GM13977 (cell line): ENCODE results near the gene SORCS1.

Experiments used
- DNase-seq: peaks from one replicate; pipeline ENCODE4 v3.0.0; 2012; ENCODE audit warnings: low spot score
- in situ Hi-C: fragments of 300-500 bp; cut with MboI; formaldehyde crosslinking; loops from one replicate; pipeline ENCODE4 v1.12.0; 2022; ENCODE audit warnings: low sequenced_read_pairs, low pct_unique_long_range_greater_than_20kb, mixed read lengths, inconsistent platforms; ENCODE audit not compliant: unreplicated experiment
- TF ChIP-seq, protein P1 (sequence below): IDR thresholded peaks from 2 replicates; pipeline ENCODE4 v1.5.1; 2012; ENCODE audit warnings: mild to moderate bottlenecking, control low read depth; ENCODE audit not compliant: insufficient read depth; ENCODE audit errors: extremely low read depth, missing control alignments

SORCS1 gene

DNA sequence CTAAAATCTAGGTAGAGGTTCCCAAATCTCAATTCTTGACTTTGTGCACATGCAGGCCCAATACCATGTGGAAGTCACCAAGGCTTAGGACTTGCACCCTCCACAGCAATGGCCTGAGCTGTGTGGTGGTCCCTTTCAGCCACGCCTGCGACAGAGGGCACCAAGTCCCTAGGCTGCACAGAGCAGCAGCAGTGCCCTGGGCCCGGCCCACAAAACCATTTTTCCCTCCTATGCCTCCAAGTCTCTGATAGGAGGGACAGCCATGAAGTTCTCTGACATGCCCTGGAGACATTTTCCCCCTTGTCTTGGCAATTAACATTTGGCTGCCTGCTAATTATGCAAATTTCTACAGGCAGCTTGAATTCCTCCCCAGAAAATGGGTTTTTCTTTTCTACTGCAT is 375.5 kb downstream of the SORCS1 start:
- DNase-seq = no peak
- TF ChIP-seq, protein P1, sequence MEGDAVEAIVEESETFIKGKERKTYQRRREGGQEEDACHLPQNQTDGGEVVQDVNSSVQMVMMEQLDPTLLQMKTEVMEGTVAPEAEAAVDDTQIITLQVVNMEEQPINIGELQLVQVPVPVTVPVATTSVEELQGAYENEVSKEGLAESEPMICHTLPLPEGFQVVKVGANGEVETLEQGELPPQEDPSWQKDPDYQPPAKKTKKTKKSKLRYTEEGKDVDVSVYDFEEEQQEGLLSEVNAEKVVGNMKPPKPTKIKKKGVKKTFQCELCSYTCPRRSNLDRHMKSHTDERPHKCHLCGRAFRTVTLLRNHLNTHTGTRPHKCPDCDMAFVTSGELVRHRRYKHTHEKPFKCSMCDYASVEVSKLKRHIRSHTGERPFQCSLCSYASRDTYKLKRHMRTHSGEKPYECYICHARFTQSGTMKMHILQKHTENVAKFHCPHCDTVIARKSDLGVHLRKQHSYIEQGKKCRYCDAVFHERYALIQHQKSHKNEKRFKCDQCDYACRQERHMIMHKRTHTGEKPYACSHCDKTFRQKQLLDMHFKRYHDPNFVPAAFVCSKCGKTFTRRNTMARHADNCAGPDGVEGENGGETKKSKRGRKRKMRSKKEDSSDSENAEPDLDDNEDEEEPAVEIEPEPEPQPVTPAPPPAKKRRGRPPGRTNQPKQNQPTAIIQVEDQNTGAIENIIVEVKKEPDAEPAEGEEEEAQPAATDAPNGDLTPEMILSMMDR = no peak
- in situ Hi-C loops = no loop called here

DNA sequence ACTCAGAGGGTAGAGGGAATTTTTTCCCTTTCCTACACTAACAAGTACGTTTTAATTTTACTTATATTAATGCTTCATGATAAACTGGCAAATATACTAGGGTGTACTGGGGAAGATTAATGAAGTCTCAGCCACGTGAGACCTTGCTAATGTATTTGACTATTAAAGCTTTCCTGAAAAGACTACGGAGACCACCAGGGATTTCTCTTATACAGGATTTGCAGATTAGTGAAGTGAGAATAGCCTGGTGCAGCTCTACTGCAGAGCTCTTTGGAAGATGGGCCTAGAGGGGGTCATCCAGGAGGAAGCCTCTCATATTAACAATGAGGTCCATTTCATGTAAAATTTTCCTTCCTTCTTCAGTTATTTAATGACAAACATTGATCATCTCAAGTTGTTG is 379.0 kb downstream of the SORCS1 start:
- no peak for DNase-seq
- TF ChIP-seq, protein P1 = no peak
- in situ Hi-C loops = no loop called here

- in situ Hi-C loops = no loop called here
- TF ChIP-seq, protein P1 = no peak
- no peak for DNase-seq
These were observed 383.9 kb downstream of the SORCS1 start for GRCh38 chr10:106780632-106781031.

DNA sequence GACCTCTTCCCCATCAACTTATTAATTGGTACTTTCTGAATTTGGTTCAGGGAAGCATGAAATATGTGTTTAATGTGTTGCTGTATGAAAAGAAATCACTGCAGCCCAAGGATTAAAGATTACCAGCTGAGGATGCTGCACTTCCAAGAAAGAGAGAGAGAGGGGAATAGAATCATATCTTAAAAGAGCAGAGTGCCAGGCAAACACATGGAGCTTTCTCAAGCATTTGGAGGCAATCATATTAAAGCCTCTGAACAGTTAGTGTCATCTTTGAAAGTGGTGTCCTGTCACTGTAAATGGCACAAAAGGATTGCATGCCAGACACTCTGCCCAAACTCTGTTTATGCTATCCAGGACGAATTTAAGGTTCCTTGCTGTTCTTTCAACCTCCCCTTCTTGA is 386.7 kb downstream of the SORCS1 start:
- in situ Hi-C loops = no loop called here
- no peak for DNase-seq
- TF ChIP-seq, protein P1 = no peak

GRCh38 chr10:106775127-106775526 is 389.4 kb downstream of the SORCS1 start:
- DNase-seq = no peak
- TF ChIP-seq, protein P1 = no peak
- in situ Hi-C loops = no loop called here

- TF ChIP-seq, protein P1 = no peak
- no peak for DNase-seq
- in situ Hi-C loops = no loop called here
These were observed 391.5 kb downstream of the SORCS1 start for GRCh38 chr10:106772957-106773356.

DNA sequence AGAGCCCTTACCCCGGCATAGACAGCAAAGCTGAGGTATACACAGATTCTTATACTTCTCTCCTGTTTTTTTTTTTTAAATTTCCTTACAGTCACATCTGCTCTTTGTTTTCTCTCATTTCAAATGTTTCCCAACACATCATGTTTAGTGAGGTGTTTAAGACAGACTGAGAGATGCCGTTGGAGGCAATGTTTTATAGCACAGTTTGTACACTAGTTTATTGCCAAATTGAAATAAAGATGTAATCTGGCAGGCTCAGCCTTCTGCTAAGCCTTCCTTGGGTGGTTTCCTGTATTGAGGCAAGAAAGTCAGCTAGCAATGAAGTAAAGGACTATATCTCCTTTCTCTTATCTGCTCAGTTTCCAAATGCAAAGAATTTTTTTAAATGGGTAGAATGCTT is 393.4 kb downstream of the SORCS1 start:
- TF ChIP-seq, protein P1 = no peak
- in situ Hi-C loops = no loop called here
- no peak for DNase-seq
